ENCODE results near the gene TTC34. TPM values are rescaled to one million over a fixed set of nuclear protein-coding genes. Genes with fewer than 3 reads are reported as not detected.
"Not testable (repeated sequence)": the region's sequence is repeated elsewhere in the genome, so short reads cannot be mapped to it uniquely, and the experiment has no call there.

The TTC34 gene
- polyA plus RNA-seq, 6 donors from 2014 or later, result 0.05 to 0.37 (median 0.21) TPM; not detected in 1

DNA sequence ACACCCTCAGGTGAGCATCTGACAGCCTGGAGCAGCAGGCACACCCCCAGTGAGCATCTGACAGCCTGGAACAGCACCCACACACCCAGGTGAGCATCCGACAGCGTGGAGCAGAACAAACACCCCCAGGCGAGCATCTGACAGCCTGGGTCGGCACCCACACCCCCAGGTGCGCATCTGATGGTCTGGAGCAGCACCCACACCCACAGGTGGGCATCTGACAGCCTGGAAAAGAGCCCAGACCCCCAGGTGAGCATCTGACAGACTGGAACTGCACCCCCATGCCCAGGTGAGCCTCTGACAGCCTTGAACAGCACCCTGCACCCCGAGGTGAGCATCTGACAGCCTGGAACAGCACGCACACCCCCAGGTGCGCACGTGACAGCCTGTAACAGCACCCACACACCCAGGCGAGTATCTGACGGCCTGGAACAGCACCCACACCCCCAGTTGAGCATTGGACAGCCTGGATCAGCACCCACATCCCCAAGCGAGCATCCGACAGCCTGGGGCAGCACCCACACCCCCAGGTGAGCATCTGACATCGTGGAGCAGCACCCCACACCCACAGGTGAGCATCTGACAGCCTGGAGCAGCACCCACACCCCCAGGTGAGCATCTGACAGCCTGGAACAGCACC is 51.3 kb downstream of the TTC34 start:
- not testable (repeated sequence) for DNase-seq; H3K9me3 Mint-ChIP-seq; ATAC-seq (ENCODE audit: low read depth in 2 of 2); H3K4me3 Mint-ChIP-seq; H3K4me1 Mint-ChIP-seq; H3K36me3 Mint-ChIP-seq; H3K27ac Mint-ChIP-seq; H3K27me3 Mint-ChIP-seq

DNA sequence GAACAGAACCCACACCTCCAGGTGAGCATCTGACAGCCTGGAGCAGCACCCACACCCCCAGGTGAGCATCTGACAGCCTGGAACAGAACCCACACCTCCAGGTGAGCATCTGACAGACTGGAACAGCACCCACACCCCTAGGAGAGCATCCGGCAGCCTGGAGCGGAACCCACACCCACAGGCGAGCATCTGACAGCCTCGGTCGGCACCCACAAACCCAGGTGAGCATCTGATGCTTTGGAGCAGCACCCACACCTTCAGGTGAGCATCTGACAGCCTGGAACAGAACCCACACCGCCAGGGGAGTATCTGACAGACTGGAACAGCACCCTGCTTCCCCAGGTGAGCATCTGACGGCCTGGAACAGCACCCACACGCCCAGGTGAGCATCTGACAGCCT is 52.9 kb downstream of the TTC34 start:
- not testable (repeated sequence) for H3K36me3 Mint-ChIP-seq; H3K4me3 Mint-ChIP-seq; H3K27ac Mint-ChIP-seq; H3K27me3 Mint-ChIP-seq; ATAC-seq (ENCODE audit: low read depth in 2 of 2); H3K9me3 Mint-ChIP-seq; H3K4me1 Mint-ChIP-seq; DNase-seq

DNA sequence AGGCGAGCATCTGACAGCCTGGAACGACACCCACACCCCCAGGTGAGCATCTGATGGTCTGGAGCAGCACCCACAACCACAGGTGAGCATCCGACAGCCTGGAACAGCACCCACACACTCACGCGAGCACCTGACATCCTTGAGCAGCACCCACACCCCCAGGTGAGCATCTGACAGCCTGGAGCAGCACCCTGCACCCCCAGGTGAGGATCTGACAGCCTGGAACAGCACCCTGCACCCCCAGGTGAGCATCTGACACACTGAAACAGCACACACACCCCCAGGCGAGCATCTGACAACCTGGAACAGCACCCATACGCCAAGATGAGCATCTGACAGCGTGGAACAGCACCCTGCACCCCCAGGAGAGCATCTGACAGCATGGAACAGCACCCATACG is 106.7 kb downstream of the TTC34 start:
- not testable (repeated sequence) for H3K4me1 Mint-ChIP-seq; ATAC-seq (ENCODE audit: low read depth in 2 of 2); DNase-seq; H3K36me3 Mint-ChIP-seq; H3K27ac Mint-ChIP-seq; H3K27me3 Mint-ChIP-seq; H3K4me3 Mint-ChIP-seq; H3K9me3 Mint-ChIP-seq

DNA sequence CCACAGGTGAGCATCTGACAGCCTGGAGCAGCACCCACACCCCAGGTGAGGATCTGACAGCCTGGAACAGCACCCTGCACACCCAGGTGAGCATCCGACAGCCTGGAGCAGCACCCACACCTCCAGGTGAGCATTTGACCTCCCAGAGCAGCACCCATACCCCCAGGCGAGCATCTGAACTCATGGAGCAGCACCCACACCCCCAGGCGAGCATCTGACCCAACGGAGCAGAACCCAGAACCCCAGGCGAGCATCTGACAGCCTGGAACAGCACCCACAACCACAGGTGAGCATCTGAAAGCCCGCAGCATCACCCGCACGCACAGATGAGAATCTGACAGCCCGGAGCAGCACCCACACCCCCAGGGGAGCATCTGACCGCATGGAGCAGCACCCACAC is 111.3 kb downstream of the TTC34 start:
- H3K36me3 Mint-ChIP-seq; ATAC-seq (ENCODE audit: low read depth in 2 of 2); H3K4me1 Mint-ChIP-seq; H3K4me3 Mint-ChIP-seq; H3K27ac Mint-ChIP-seq; DNase-seq; H3K27me3 Mint-ChIP-seq; H3K9me3 Mint-ChIP-seq: not testable (repeated sequence)

DNA sequence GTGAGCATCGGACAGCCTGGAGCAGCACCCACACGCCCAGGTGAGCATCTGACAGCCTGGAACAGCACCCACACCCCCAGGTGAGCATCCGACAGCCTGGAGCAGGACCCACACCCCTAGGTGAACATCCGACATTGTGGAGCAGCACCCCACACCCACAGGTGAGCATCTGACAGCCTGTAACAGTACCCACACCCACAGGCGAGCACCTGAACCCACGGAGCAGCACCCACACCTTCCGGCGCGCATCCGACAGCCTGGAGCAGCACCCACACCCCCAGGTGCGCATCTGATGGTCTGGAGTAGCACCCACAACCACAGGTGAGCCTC is 113.2 kb downstream of the TTC34 start:
- ATAC-seq (ENCODE audit: low read depth in 2 of 2); H3K4me3 Mint-ChIP-seq; H3K27me3 Mint-ChIP-seq; H3K36me3 Mint-ChIP-seq; H3K4me1 Mint-ChIP-seq; H3K9me3 Mint-ChIP-seq; DNase-seq; H3K27ac Mint-ChIP-seq: not testable (repeated sequence)

DNA sequence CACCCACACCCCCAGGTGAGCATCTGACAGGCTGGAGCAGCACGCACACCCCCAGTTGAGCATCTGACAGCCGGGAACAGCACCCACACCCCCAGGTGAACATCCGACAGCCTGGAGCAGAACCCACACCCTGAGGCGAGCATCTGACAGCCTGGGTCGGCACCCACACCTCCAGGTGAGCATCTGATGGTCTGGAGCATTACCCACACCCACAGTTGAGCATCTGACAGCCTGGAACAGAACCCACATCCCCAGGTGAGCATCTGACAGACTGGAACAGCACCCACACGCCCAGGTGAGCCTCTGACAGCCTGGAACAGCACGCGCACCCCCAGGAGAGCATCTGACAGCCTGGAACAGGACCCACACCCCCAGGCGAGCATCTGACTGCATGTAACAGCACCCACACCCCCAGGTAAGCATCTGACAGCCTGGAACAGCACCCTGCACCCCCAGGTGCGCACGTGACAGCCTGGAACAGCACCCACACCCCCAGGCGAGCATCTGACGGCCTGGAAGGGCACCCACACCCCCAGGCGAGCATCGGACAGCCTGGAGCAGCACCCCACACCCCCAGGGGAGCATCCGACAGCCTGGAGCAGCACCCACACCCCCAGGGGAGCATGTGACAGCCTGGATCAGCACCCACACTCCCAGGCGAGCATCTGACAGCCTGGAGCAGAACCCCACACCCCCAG is 113.7 kb downstream of the TTC34 start:
- H3K36me3 Mint-ChIP-seq, DNase-seq, H3K9me3 Mint-ChIP-seq: not testable (repeated sequence)

DNA sequence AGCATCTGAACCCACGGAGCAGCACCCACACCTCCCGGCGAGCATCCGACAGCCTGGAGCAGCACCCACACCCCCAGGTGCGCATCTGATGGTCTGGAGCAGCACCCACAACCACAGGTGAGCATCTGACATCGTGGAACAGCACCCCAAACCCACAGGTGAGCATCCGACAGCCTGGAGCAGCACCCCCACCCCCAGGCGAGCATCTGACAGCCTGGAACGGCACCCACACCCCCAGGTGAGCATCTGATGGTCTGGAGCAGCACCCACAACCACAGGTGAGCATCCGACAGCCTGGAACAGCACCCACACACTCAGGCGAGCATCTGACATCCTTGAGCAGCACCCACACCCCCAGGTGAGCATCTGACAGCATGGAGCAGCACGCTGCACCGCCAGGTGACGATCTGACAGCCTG is 114.3 kb downstream of the TTC34 start:
- DNase-seq; H3K4me1 Mint-ChIP-seq; H3K36me3 Mint-ChIP-seq; ATAC-seq (ENCODE audit: low read depth in 2 of 2); H3K27ac Mint-ChIP-seq; H3K4me3 Mint-ChIP-seq; H3K9me3 Mint-ChIP-seq: not testable (repeated sequence)
- peaks cover 0 to 10% (median 4%) of the 10 kb centered on the region in 3 donors for H3K27me3 Mint-ChIP-seq

More for the DNA sequence above, 113.7 kb downstream of the TTC34 start:
- peaks cover 0 to 10% (median 4%) of the 10 kb centered on the region in 3 donors for H3K27me3 Mint-ChIP-seq
- H3K27ac Mint-ChIP-seq; H3K4me3 Mint-ChIP-seq; H3K4me1 Mint-ChIP-seq; ATAC-seq (ENCODE audit: low read depth in 2 of 2): not testable (repeated sequence)

DNA sequence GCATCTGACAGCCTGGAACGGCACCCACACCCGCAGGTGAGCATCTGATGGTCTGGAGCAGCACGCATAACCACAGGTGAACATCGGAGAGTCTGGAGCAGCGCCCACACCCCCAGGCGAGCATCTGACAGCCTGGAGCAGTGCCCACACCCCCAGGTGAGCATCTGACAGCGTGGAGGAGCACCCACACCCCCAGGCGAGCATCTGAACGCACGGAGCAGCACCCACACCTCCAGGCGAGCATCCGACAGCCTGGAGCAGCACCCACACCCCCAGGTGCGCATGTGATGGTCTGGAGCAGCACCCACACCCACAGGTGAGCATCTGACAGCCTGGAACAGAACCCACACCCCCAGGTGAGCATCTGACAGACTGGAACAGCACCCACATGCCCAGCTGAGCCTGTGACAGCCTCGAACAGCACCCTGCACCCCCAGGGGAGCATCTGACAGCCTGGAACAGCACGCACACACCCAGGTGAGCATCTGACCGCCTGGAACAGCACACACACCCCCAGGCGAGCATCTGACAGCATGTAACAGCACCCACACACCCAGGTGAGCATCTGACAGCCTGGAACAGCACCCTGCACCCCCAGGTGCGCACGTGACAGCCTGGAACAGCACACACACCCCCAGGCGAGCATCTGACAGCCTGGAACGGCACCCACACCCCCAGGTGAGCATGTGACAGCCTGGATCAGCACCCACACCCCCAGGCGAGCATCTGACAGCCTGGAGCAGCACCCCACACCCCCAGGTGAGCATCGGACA is 115.2 kb downstream of the TTC34 start:
- H3K27me3 Mint-ChIP-seq, result peaks cover 0 to 10% (median 4%) of the 10 kb centered on the region in 3 donors
- H3K9me3 Mint-ChIP-seq; H3K4me3 Mint-ChIP-seq; H3K27ac Mint-ChIP-seq; ATAC-seq (ENCODE audit: low read depth in 2 of 2); H3K36me3 Mint-ChIP-seq; H3K4me1 Mint-ChIP-seq; DNase-seq: not testable (repeated sequence)

DNA sequence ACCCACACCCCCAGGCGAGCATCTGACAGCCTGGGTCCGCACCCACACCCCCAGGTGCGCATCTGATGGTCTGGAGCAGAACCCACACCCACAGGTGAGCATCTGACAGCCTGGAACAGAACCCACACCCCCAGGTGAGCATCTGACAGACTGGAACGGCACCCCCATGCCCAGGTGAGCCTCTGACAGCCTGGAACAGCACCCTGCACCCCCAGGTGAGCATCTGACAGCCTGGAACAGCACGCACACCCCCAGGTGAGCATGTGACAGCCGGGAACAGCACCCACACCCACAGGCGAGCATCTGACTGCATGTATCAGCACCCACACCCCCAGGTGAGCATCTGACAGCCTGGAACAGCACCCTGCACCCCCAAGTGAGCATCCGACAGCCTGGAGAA is 115.8 kb downstream of the TTC34 start:
- H3K9me3 Mint-ChIP-seq; DNase-seq; H3K36me3 Mint-ChIP-seq; H3K4me3 Mint-ChIP-seq; H3K4me1 Mint-ChIP-seq; ATAC-seq (ENCODE audit: low read depth in 2 of 2); H3K27ac Mint-ChIP-seq: not testable (repeated sequence)
- peaks cover 0 to 10% (median 4%) of the 10 kb centered on the region in 3 donors for H3K27me3 Mint-ChIP-seq

DNA sequence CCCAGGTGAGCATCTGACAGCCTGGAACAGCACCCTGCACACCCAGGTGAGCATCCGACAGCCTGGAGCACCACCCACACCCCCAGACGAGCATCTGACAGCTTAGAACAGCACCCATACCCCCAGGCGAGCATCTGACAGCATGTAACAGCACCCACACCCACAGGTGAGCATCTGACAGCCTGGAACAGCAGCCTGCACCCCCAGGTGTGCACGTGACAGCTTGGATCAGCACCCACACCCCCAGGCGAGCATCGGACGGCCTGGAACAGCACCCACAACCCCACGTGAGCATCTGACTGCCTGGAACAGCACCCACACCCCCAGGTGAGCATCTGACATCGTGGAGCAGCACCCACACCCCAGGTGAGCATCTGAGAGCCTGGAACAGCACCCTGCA is 116.6 kb downstream of the TTC34 start:
- DNase-seq; ATAC-seq (ENCODE audit: low read depth in 2 of 2); H3K27ac Mint-ChIP-seq; H3K9me3 Mint-ChIP-seq; H3K36me3 Mint-ChIP-seq; H3K4me1 Mint-ChIP-seq; H3K4me3 Mint-ChIP-seq: not testable (repeated sequence)
- H3K27me3 Mint-ChIP-seq, result peaks cover 0 to 10% (median 4%) of the 10 kb centered on the region in 3 donors

DNA sequence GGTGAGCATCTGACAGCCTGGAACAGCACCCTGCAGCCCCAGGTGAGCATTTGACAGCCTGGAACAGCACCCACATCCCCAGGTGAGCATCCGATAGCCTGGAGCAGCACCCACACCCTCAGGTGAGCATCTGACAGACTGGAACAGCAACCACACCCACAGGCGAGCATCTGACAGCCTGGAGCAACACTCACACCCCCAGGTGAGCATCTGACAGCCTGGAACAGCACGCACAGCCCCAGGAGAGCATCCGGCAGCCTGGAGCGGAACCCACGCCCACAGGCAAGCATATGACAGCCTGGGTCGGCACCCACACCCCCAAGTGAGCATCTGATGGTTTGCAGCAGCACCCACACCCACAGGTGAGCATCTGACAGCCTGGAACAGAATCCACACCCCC is 117.5 kb downstream of the TTC34 start:
- ATAC-seq (ENCODE audit: low read depth in 2 of 2); H3K4me1 Mint-ChIP-seq; H3K27ac Mint-ChIP-seq; H3K4me3 Mint-ChIP-seq; DNase-seq; H3K9me3 Mint-ChIP-seq; H3K36me3 Mint-ChIP-seq: not testable (repeated sequence)
- peaks cover 0 to 10% (median 4%) of the 10 kb centered on the region in 3 donors for H3K27me3 Mint-ChIP-seq

DNA sequence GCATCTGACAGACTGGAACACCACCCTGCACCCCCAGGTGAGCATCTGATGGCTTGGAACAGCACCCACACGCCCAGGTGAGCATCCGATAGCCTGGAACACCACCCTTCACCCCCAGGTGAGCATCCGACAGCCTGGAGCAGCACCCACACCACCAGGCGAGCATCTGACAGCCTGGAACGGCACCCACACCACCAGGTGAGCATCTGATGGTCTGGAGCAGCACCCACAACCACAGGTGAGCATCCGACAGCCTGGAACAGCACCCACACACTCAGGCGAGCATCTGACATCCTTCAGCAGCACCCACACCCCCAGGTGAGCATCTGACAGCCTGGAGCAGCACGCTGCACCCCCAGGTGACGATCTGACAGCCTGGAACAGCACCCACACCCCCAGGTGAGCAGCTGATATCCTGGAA is 118.2 kb downstream of the TTC34 start:
- H3K27ac Mint-ChIP-seq; H3K4me1 Mint-ChIP-seq; H3K9me3 Mint-ChIP-seq; H3K4me3 Mint-ChIP-seq; H3K36me3 Mint-ChIP-seq; ATAC-seq (ENCODE audit: low read depth in 2 of 2); DNase-seq: not testable (repeated sequence)
- H3K27me3 Mint-ChIP-seq, result peaks cover 0 to 10% (median 4%) of the 10 kb centered on the region in 3 donors

DNA sequence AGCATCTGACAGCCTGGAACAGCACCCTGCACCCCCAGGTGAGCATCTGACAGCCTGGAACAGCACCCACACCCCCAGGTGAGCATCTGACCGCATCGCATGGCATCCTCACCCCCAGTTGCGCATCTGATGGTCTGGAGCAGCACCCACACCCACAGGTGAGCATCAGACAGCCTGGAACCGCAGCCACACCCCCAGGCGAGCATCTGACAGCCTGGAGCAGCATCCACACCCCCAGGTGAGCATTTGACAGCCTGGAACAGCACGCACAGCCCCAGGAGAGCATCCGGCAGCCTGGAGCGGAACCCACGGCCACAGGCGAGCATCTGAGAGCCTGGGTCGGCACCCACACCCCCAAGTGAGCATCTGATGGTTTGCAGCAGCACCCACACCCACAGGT is 118.6 kb downstream of the TTC34 start:
- peaks cover 0 to 10% (median 4%) of the 10 kb centered on the region in 3 donors for H3K27me3 Mint-ChIP-seq
- not testable (repeated sequence) for H3K9me3 Mint-ChIP-seq; ATAC-seq (ENCODE audit: low read depth in 2 of 2); H3K4me3 Mint-ChIP-seq; H3K27ac Mint-ChIP-seq; H3K4me1 Mint-ChIP-seq; DNase-seq; H3K36me3 Mint-ChIP-seq

DNA sequence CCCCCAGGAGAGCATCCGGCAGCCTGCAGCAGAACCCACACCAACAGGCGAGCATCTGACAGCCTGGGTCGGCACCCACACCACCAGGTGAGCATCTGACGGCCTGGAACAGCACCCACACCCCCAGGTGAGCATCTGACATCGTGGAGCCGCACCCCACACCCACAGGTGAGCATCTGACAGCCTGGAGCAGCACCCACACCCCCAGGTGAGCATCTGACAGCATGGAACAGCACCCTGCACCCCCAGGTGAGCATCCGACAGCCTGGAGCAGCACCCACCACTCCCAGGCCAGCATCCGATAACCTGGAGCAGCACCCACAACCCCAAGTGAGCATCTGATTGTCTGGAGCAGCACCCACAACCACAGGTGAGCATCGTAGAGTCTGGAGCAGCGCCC is 124.8 kb downstream of the TTC34 start:
- H3K9me3 Mint-ChIP-seq, H3K4me3 Mint-ChIP-seq: not testable (repeated sequence)

More for the DNA sequence above, 124.8 kb downstream of the TTC34 start:
- H3K36me3 Mint-ChIP-seq; H3K27me3 Mint-ChIP-seq; ATAC-seq (ENCODE audit: low read depth in 2 of 2); H3K4me1 Mint-ChIP-seq; H3K27ac Mint-ChIP-seq; DNase-seq: not testable (repeated sequence)
